Astrocyte of the spinal cord (primary cell): ENCODE data around the gene SLC23A1.

ENCODE experiments used
- DNase-seq: peaks from one replicate; pipeline ENCODE4 v3.0.0; 2011; ENCODE audit warnings: low read depth, low spot score
- H3K4me3 ChIP-seq: 2 replicates; pipeline ENCODE4 v1.5.1; 2011; ENCODE audit warnings: low read depth, mild to moderate bottlenecking, low read length, moderate library complexity
- in situ Hi-C: cut with HindIII; loops from 2 replicates; pipeline ENCODE4 v1.10.0; 2017; ENCODE audit warnings: low sequenced_read_pairs
- TF ChIP-seq, protein P1 (sequence below): IDR thresholded peaks from 2 replicates; pipeline ENCODE4 v1.5.1; 2012; ENCODE audit warnings: low read depth, mild to moderate bottlenecking, low read length, inconsistent platforms

SLC23A1 gene

DNA sequence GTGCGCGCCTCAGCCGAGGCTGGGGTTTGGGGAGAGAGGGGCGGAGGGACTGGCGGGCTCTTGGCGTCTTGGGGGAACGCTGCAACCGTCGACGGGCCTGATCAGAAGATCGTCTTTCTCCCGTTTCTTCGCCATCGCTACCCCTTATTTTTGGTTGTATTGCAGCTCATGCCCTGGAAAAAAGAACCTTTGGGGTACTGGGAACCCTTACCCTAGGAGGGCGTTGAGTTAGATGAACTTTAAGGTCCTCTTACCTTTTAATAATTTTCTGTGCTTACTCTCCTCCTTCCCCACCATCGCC is 40.7 kb downstream of the SLC23A1 start:
- in situ Hi-C loops = no loop called here
- TF ChIP-seq, protein P1, sequence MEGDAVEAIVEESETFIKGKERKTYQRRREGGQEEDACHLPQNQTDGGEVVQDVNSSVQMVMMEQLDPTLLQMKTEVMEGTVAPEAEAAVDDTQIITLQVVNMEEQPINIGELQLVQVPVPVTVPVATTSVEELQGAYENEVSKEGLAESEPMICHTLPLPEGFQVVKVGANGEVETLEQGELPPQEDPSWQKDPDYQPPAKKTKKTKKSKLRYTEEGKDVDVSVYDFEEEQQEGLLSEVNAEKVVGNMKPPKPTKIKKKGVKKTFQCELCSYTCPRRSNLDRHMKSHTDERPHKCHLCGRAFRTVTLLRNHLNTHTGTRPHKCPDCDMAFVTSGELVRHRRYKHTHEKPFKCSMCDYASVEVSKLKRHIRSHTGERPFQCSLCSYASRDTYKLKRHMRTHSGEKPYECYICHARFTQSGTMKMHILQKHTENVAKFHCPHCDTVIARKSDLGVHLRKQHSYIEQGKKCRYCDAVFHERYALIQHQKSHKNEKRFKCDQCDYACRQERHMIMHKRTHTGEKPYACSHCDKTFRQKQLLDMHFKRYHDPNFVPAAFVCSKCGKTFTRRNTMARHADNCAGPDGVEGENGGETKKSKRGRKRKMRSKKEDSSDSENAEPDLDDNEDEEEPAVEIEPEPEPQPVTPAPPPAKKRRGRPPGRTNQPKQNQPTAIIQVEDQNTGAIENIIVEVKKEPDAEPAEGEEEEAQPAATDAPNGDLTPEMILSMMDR = no peak
- peak overlapping the region; percentile 98 for H3K4me3 ChIP-seq
- no peak for DNase-seq

DNA sequence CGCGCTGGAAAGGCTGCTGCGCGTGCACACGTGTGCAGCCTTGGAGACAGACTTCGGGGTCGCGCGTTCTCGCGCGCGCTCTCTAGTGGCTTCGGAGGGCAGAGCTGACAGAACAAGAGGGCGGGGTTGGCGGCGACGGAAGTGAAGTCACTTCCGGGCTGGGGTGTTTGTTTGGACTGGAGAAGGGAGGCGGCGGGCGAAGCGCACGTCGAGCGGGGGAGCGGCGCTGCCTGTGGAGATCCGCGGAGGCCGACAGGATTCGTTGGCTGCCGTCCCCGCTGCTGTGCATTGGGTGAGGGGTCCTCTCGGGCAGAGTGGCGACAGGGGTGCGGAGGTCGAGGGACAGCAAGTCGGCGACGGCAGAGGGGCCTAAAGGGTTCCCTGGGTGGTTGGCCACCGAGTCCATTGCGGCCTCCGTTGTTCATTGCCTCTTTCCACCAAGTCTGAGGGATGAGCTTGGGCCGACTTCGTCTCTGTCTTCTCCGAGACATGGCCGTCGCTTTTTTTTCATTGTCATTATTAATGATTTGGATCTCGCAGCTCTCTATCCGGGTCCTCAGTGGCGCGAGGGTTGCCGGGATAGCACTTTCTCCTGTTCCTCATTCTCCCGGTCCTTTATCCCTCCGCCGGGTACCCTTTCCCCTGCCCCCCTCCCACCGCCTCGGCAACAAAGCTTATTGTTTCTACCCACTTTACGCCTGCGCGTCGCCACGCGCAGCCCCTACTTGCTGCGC is 41.2 kb downstream of the SLC23A1 start, which contains the start of gene PAIP2:
Gene PAIP2 (plus strand): TSS at position 166 of the 734 bp plus-strand sequence. CDS start 21,931 bp downstream, outside the sequence.
- peak within 1 kb of the TSS; percentile 98 for H3K4me3 ChIP-seq
- DNase-seq = peak; percentile 98
- in situ Hi-C loops = no loop called here
- TF ChIP-seq, protein P1 = peak; percentile 84

DNA sequence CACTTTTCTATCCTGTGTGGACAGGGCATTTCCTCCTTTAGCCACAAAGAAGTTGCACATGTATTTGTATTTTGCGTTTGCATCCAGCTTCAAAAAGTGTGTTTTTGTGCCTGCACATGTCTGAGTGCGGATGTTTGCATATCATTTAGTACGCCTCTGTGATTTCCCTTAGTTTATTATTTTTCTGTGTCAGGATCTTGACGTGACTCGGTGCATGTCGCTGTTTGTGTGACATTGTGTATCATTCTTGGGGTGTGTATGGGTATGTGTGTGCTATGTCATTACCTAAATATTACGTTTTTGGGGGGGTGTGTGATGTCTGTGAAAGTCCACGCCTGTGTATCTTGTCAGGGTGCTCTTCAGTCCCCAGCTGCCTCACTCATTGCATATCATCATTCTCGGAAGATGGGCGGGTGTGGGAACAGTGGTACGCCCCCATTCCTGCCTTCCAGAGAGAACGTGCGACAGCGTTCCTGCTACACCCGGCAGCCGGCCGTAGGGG is 41.9 kb downstream of the SLC23A1 start:
- H3K4me3 ChIP-seq = peak overlapping the region; percentile 98
- DNase-seq = no peak
- TF ChIP-seq, protein P1 = no peak
- in situ Hi-C loops = no loop called here

DNA sequence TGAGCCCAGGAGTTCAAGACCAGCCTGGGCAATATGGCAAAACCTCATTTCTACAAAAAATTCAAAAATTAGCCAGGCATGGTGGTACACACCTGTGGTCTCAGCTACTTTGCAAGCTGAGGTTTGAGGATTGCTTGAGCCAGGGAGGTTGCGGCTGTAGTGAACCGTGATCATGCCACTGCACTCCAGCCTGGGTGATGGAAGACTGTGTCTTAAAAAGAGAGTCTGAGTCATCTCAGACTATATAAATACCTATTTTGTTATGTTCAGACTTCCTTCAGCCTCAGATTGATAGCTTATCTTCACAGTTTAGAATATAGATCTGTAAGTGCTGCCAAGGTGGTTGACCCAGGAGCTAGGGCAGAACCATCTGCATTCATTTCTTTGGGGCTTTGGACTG is 43.0 kb downstream of the SLC23A1 start:
- no peak for DNase-seq
- in situ Hi-C loops = no loop called here
- no peak overlapping the region for H3K4me3 ChIP-seq
- TF ChIP-seq, protein P1 = no peak

DNA sequence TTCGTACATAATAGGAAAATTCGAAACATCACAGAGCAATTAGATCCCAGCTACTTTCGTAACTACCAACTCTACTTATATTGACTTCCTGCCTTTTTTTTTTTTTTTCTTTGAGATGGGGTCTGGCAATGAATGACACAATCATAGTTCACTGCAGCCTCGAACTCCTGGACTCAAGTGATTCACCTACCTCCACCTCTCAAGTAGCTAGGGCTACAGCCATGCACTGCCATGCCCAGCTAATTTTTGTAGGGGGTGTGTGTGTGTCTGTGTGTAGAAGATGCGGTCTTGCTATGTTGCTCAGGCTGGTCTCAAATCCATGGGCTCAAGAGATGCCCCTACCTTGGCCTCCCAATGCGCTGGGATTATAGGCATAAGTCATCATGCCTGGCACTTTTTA is 47.3 kb downstream of the SLC23A1 start:
- no peak for DNase-seq
- in situ Hi-C loops = no loop called here
- TF ChIP-seq, protein P1 = no peak

More for the DNA sequence above, 47.3 kb downstream of the SLC23A1 start:
- H3K4me3 ChIP-seq = no peak overlapping the region
